G401.6 (cell line): Measurements from ENCODE around the gene GABARAPL2.
"Not testable (repeated sequence)": the region's sequence is repeated elsewhere in the genome, so short reads cannot be mapped to it uniquely, and the experiment has no call there.

ENCODE experiments used
- FAIRE-seq: peaks from 2 replicates; lab custom pipeline; 2012; peaks lifted over from hg19 to GRCh38; lab: Jason Lieb, UNC

The GABARAPL2 gene, protein sequence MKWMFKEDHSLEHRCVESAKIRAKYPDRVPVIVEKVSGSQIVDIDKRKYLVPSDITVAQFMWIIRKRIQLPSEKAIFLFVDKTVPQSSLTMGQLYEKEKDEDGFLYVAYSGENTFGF

DNA sequence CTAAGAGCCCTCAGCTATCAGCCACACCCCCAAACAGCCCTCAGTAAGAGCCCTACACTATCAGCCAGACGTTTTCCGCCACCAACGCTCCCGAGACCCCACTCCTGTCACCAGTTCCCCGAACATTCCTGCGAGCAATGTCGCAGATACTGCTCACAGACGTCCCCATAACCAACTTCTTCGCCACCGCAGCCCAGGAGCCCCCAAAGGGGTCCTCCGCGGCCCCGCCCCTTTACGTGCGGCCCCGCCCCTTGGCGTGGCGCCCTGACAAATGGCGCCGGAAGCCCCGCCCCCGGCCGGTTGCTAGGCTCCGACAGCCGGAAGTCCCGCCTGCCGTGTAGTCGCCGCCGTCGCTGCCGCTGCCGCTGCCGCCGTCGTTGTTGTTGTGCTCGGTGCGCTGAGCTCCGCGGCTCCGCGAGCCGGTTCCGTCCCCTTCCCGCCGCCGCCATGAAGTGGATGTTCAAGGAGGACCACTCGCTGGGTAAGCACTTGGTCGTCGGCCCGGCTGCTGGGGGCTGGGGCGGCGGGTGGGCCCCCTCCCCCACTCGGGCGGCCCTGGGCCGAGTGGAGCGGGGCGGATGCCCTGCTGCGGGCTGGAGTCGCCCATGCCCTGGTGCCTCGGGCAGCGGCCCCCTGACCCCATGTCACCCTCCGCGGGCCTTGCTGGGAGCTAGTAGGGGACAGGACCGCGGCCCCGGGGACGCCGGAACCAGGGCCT, at the start of gene GABARAPL2:
Gene GABARAPL2, plus strand, starts transcription at position 340 of the 718 bp plus-strand sequence. Its CDS starts 108 bp downstream, at position 448.
- no peak for FAIRE-seq

- no peak for FAIRE-seq
These were observed 47.0 kb upstream of the GABARAPL2 start for GRCh38 chr16:75519175-75519574.

GRCh38 chr16:75526032-75526790, 40.0 kb upstream of the GABARAPL2 start:
- FAIRE-seq, result no peak

GRCh38 chr16:75527825-75528299, 38.3 kb upstream of the GABARAPL2 start:
- no peak for FAIRE-seq

DNA sequence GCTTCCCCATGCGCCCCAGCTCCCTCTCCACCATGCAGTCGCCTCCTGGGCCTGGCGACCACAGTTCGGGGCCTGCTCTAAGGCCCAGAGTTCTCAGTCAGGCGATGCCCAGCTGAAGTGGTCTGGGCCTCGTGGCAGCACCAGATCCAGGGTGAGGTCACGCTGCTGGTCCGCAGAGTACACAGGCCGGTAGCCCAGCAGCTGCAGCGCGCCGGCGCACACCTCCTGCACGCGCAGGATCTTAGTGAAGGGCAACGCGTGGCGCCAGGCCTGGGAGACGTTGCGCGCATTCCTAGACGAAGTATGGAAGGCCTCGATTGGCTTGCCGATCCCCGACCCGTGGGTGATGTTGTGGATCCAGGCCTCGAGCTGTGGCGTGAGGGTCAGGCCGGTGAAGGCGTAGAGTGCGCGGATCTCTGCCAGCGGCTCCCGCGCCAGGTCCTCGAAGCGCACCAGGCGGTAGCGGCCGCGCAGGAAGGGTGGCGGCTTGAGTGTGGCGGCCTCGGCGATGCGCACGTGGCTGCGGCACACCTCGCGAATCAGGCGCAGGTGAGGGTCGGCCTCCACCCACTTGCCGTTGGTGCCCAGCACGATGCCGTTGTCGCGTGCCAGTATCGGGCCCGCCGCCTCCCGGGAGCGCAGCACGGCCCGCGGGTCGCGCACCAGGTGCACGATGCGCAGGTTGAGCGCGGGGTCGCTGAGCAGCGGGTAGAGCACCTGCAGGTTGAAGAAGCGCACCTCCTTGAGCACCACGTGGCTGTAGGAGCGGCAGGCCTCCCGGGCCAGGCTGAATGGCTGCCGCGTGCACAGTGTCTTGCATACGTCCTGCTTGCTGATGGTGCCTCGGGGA, 36.9 kb upstream of the GABARAPL2 start:
- FAIRE-seq, result no peak

DNA sequence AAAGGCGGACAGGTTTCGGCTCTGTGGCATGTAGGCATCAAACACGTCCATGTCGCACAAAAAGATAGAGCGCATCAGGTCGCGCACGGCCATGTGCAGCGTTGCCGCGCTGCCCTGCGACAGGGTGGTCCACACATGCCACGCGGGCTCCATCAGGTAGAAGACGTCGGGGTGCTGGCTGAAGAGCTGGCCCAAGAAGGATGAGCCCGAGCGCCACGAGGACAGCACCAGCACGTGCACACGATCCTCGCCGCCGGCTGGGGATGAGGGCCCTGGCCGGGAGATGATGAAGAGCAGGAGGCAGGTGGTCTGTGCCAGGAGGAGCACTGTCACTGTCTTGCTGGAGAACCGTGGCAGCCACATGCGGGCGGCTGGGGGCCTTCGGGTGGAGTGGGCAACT, 36.2 kb upstream of the GABARAPL2 start:
- no peak for FAIRE-seq

DNA sequence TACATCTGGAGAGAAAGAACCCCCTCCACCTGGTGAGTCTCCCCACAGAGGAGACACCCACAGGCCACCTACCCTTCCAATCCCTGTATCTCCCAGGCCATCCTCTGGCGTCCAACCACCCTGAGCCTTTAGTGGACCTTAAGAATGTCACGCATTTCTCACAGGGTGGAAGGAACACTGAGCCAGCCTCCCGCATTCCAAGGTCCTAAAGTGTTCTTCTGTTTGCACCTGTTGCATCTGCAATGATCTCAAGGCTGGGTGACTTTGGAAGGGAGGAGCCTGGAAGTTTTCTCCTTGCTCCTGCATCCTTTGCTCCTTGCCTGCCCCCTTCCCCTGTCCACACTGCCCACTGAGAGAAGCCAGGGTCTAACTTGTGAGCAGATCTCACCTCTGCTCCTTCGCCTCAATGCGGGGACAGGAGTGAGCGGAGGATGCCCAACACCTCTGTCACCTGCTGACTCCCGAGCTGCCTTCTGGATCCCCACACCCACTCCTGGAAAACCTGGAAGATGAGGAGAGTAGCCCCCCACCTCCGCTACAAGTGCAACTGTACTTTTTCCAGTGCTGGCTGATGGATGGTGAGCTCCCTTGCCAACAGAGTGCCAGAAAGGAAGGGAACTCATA, 33.9 kb upstream of the GABARAPL2 start:
- FAIRE-seq, result no peak

GRCh38 chr16:75532791-75533190, 33.4 kb upstream of the GABARAPL2 start:
- FAIRE-seq, result no peak

DNA sequence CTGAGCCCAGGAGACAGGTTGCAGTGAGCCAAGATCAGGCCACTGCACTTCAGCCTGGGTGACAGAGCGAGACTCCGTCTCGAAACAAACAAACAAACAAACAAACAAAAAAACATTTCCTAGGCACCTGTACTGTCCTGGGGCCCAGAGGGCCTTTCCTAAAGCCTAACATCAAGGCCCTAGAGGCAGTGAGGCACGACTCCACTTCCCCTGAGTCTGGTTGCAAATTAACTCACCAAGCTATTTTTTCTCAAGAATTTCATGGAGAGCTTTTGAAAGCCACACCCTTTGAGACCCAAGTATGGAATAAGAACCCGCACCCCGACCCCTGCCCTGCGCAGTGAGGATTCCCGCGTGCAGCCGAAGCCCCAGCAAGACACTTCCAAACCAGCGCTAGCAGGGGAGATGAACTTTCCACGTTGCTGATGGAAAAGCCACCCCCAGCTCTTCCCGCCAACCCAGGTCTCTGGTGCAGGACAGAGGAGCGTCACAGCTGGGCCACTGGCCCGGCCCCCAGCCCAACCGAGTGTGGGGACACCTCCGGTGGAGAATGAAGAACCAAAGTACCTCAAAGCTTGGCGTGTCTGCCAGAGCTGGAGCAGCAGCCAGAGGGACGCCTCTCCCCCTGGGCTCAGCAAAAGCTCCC, 31.5 kb upstream of the GABARAPL2 start:
- no peak for FAIRE-seq

- no peak for FAIRE-seq
These were observed 30.9 kb upstream of the GABARAPL2 start for GRCh38 chr16:75535211-75535843.

- FAIRE-seq, result no peak
These were observed 30.3 kb upstream of the GABARAPL2 start, which contains the start of gene CHST5 for GRCh38 chr16:75535901-75536300. Gene CHST5 (minus strand): TSS chr16:75536108. CDS start chr16:75530384, 5,724 bp downstream.

DNA sequence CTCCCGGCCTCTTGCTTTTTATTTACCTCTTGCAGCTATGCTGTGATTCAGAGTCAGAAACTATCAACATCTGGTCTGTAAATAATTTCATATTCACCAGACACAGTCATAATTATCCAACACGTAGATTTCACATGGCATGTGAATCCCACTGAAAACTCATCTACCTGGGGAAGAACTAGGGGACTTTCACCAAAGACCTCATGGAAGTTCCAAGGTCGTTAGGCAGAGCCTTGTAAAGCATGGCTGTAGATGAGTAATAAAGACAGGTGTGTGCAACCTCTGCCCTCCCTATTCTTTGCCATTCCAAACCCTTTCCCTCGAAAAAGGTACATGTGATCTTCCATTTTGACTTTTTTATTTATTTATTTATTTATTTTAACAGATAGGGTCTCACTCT, 28.4 kb upstream of the GABARAPL2 start:
- no peak for FAIRE-seq

- not testable (repeated sequence) for FAIRE-seq
These were observed 27.2 kb upstream of the GABARAPL2 start for GRCh38 chr16:75538882-75539565.

GRCh38 chr16:75541236-75541635, 24.9 kb upstream of the GABARAPL2 start:
- no peak for FAIRE-seq

GRCh38 chr16:75542462-75542861, 23.7 kb upstream of the GABARAPL2 start:
- FAIRE-seq, result not testable (repeated sequence)

DNA sequence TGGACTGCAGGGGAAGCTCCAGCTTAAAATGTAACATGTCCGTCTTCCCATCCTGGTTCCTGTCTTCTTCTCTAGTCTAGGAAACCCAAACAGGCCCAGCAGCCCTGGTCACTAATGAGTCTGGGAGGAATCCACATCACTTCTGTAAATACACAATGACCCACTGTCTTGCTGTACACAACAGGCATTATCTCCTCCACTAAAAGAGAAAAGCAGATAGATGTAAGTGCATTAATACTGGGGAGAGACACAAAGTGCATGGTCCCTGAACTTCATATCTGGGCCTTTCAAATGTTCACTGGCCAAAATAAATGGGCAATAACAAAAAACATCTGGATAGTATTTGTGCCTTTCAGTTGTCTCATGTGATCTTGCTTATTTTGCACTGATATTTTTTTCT, 20.3 kb upstream of the GABARAPL2 start:
- FAIRE-seq, result not testable (repeated sequence)

- FAIRE-seq, result no peak
These were observed 19.9 kb upstream of the GABARAPL2 start for GRCh38 chr16:75546293-75546692.

DNA sequence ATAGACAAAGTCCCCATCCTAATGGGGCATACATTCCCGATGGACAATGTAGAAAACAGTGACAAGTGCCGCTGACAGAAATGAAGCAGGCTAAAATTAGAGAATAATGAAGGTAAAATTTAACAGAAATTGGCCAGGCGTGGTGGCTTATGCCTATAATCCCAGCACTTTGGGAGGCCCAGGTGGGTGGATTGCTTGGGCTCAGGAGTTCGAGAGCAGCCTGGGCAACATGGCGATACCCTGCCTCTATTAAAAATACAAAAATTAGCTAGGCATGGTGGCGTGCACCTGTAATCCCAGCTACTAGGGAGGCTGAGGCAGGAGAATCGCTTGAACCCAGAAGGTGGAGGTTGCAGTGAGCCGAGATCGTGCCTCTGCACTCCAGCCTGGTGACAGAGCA, 17.7 kb upstream of the GABARAPL2 start:
- FAIRE-seq, result not testable (repeated sequence)

- FAIRE-seq, result no peak
These were observed 15.9 kb upstream of the GABARAPL2 start for GRCh38 chr16:75550211-75550662.

GRCh38 chr16:75552951-75553350, 13.2 kb upstream of the GABARAPL2 start:
- FAIRE-seq, result no peak
